Testis (tissue), 3 donors: ENCODE results near the gene SNX20. TPM values are rescaled to one million over a fixed set of nuclear protein-coding genes. Genes with fewer than 3 reads are reported as not detected.

Source experiments
- DNase-seq: peaks from one replicate; pipeline ENCODE4 v3.0.0-alpha.2; 2019
- H3K27ac ChIP-seq, 2 donors: fragments of 200-600 bp; sonication (generic); one replicate each; pipeline ENCODE4 v1.5.1; 2019
- H3K27me3 ChIP-seq: fragments of 200-600 bp; sonication (generic); one replicate; pipeline ENCODE4 v1.5.1; 2019
- H3K36me3 ChIP-seq: fragments of 200-600 bp; sonication (generic); one replicate; pipeline ENCODE4 v1.5.1; 2017; ENCODE audit warnings: low read depth; ENCODE audit errors: missing control alignments
- H3K4me1 ChIP-seq: fragments of 200-600 bp; sonication (generic); one replicate; pipeline ENCODE4 v1.5.1; 2019
- H3K4me3 ChIP-seq, 2 donors: fragments of 200-600 bp; sonication (generic); one replicate each; pipeline ENCODE4 v1.5.1; 2017 to 2019
- H3K9me3 ChIP-seq: fragments of 200-600 bp; sonication (generic); one replicate; pipeline ENCODE4 v1.5.1; 2017
- POLR2A ChIP-seq: fragments of 450-650 bp; IDR thresholded peaks from one replicate; pipeline ENCODE4 v1.6.1; 2017; ENCODE audit warnings: antibody characterized with exemption, mild to moderate bottlenecking, moderate library complexity
- WGBS, 2 donors: methylation state at CpG; one replicate each; pipeline ENCODE4 v1.1.5; 2018; 5-methylcytosine and 5-hydroxymethylcytosine counted together
- intact Hi-C: fragments of 100-400 bp; cut with DNase I; formaldehyde crosslinking; loops from one replicate; pipeline ENCODE4 v1.15.1; 2023; ENCODE audit warnings: low total_unique reads
- polyA plus RNA-seq: library from polyadenylated mRNA; stranded (reverse); fragments of 350-450 nt; fragmentation: Illumina TruSeq; extraction: RNeasy Lipid Tissue Mini Kit (QIAGEN cat#74804); gene quantifications from one replicate; pipeline ENCODE4 v1.2.3, GENCODE V29; 2014; ENCODE audit warnings: low read depth, low replicate concordance; ENCODE audit not compliant: insufficient read depth
- total RNA-seq, 2 donors: library from RNA; depleted of rRNA; stranded (reverse); fragments of >200 nt; gene quantifications; one replicate each; pipeline ENCODE4 v1.2.3, GENCODE V29; 2016
- TF ChIP-seq, protein P1 (sequence below), 3 experiments: fragments of 450-650 bp in 2 of 3; fragments of 200-600 bp in 1 of 3; sonication (generic) in 1 of 3; IDR thresholded peaks; one replicate each; pipeline ENCODE4 v1.5.1; 2016 to 2019; ENCODE audit warnings: antibody characterized with exemption in 3 of 3, mild to moderate bottlenecking in 2 of 3, moderate library complexity in 1 of 3

SNX20 gene
- total and polyA plus RNA-seq, 3 donors from 2014 or later: 0.63 to 2.1 (median 1.8) TPM

DNA sequence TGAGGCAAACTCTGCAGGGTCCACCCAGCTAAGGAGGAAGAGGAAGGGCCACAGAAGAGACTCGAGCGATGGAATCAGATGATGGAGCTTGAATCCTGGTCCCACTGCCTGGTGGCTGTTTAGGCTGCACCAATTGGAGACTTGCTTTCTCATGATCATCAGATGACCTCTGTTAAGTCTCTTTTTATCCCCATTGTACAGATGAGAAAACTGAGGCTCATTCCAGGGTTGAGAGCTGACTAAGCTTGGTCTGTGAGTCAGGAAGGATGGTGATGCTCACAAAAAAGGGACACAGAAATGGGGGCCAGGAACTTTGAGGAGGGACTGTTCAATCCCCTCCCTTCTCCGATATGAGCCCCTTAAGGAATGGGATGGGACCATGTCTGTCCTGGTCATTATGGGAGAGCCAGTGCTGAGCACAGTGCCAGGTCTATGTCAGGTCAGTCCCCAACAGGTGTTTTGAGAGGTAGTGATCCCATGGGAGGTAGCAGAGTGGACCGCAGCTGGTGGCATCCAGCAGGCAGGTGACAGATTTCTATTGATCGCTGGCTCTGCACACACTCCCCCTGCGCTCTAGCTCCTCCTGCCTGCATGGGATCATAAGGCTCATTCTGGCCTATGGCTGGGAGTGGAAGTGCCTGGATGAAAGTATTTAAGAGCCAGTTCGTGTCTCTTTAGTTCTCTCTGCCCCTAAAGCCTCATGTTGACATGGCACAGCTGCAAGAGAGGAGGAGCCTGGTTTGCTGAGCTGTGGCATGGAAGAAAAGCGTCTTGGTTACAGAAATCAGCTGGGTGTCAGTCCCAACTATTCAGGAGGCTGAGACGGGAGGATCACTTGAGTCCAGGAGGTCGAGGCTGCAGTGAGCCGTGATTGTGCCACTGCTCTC, 27.2 kb downstream of the SNX20 start:
- DNase-seq: no peak
- H3K27me3 ChIP-seq: no peaks in the 10 kb centered on the region
- H3K9me3 ChIP-seq: no peaks in the 10 kb centered on the region
- H3K4me1 ChIP-seq: no peaks in the 10 kb centered on the region
- 83 to 86% methylated on average over 8 to 11 of the region's 11 CpGs for WGBS, 2 donors
- intact Hi-C loops: no loop called here
- TF ChIP-seq POLR2A: no peak
- TF ChIP-seq, protein P1, sequence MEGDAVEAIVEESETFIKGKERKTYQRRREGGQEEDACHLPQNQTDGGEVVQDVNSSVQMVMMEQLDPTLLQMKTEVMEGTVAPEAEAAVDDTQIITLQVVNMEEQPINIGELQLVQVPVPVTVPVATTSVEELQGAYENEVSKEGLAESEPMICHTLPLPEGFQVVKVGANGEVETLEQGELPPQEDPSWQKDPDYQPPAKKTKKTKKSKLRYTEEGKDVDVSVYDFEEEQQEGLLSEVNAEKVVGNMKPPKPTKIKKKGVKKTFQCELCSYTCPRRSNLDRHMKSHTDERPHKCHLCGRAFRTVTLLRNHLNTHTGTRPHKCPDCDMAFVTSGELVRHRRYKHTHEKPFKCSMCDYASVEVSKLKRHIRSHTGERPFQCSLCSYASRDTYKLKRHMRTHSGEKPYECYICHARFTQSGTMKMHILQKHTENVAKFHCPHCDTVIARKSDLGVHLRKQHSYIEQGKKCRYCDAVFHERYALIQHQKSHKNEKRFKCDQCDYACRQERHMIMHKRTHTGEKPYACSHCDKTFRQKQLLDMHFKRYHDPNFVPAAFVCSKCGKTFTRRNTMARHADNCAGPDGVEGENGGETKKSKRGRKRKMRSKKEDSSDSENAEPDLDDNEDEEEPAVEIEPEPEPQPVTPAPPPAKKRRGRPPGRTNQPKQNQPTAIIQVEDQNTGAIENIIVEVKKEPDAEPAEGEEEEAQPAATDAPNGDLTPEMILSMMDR (IDR thresholded peaks at IDR 0.05): no peak
- no peaks in the 10 kb centered on the region for H3K36me3 ChIP-seq
- H3K27ac ChIP-seq: no peak overlapping the region
- no peak overlapping the region for H3K4me3 ChIP-seq

DNA sequence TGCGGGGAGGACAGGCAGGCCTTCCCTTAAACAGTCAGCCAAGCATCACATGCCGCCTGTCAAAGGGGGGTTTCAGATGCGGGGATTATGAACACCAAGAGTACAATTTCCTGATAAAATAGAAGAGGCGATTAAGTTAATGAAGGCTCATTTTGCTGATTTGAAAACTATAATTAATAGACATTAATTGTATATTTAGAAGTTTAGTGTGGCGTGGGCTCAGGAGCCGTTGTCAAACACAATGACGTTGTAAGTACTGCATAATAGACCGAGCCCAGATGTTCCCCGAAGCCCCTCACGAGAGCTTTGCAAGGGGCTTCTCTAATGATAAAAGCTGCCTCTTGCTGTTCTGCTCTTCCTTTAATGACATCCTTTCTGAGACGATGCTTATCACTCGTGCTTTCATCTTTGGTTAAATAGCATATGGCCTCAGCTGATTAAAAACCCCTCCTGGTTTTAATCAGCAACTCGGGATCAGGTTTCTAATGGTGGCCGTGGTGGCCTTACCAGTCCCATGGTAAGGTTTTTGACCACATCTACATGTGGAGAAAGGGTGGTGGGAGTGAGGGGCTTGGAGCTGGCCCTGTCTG, 28.2 kb downstream of the SNX20 start:
- 61 to 64% methylated on average over 14 of the region's 14 CpGs for WGBS, 2 donors
- no peaks in the 10 kb centered on the region for H3K36me3 ChIP-seq
- no peak for DNase-seq
- TF ChIP-seq, protein P1 (IDR thresholded peaks at IDR 0.05): no peak
- no peak for TF ChIP-seq POLR2A
- H3K4me1 ChIP-seq: no peaks in the 10 kb centered on the region
- H3K4me3 ChIP-seq: no peak overlapping the region
- intact Hi-C loops: no loop called here
- H3K27ac ChIP-seq: no peak overlapping the region
- H3K9me3 ChIP-seq: no peaks in the 10 kb centered on the region
- H3K27me3 ChIP-seq: no peaks in the 10 kb centered on the region

DNA sequence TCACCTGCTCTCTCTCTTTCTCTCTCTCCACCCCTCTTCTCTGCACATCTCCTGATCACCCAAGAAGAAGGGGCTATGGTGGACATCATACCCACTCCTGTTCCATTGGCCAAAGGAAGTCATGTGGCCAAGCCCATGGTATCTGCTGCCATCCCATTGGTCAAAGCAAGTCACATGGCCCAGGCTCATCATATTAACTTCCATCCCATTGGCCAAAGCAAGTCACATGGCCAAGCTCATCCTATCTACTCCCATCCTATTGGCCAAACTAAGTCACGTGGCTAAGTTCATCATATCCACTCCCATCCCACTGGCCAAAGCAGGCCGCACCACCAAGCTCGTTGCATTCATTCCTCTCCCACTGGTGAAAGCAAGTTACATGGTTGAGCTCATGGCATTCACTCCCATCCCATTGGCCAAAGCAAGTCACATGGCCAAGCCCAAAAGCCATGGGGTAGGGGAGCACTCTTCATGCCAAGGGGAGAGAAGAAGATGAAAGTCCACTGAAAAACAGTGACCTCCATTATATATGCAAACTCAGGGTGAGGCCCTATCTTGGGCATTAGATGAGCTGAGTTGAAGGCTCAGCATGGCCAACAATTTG, 29.2 kb downstream of the SNX20 start:
- no peaks in the 10 kb centered on the region for H3K4me1 ChIP-seq
- no peak overlapping the region for H3K27ac ChIP-seq
- no peaks in the 10 kb centered on the region for H3K9me3 ChIP-seq
- intact Hi-C loops: no loop called here
- H3K27me3 ChIP-seq: no peaks in the 10 kb centered on the region
- peak; percentile 89 for DNase-seq
- peak overlapping the region in 1 of 2 donors; percentile 31 for H3K4me3 ChIP-seq
- no peaks in the 10 kb centered on the region for H3K36me3 ChIP-seq
- WGBS, 2 donors: 59 to 74% methylated on average over 3 of the region's 3 CpGs
- TF ChIP-seq, protein P1 (IDR thresholded peaks at IDR 0.05): peak in 1 of 3 experiments; percentile 4
- TF ChIP-seq POLR2A: no peak

DNA sequence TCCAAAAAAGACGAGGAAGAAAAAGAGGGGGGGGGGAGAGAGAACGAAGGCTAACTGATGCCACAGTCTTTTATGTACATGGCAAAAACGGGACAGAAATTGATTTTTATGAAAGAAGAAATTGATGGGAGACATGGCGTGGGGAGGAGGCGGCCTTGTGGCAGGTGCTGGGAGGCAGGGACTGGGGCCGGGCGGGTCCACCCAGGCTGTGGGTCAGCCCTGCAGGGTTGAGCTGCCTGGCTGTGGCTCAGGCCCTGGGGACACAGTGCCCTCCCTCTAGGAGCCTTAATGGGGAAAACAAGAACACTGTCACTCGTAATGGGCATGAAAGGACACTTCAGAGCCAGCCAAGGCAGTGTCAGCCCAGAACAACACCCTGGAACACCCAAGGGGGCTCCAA, 34.8 kb downstream of the SNX20 start:
- DNase-seq: no peak
- H3K4me1 ChIP-seq: no peaks in the 10 kb centered on the region
- H3K27me3 ChIP-seq: no peaks in the 10 kb centered on the region
- H3K9me3 ChIP-seq: no peaks in the 10 kb centered on the region
- intact Hi-C loops: no loop called here
- TF ChIP-seq, protein P1 (IDR thresholded peaks at IDR 0.05): no peak
- no peak for TF ChIP-seq POLR2A
- no peak overlapping the region for H3K27ac ChIP-seq
- H3K36me3 ChIP-seq: no peaks in the 10 kb centered on the region
- H3K4me3 ChIP-seq: no peak overlapping the region
- WGBS, 2 donors: 75 to 78% methylated on average over 8 of the region's 8 CpGs
